ENCODE results near the gene HGD. TPM values are rescaled to one million over a fixed set of nuclear protein-coding genes. Genes with fewer than 3 reads are reported as not detected.

HGD gene
- total and polyA plus RNA-seq, 2 donors from 2014 or later, result 72.0 to 251 TPM

- H3K27ac ChIP-seq (ENCODE audit: low read depth in 2 of 2, low read length in 2 of 2), result no peak overlapping the region
- intact Hi-C loops (cut with DNase I), result no loop called here
- FAIRE-seq (no peak), DNase-seq (no peak)
- no peaks in the 10 kb centered on the region for H3K9me3 ChIP-seq (ENCODE audit: control insufficient read depth in 2 of 3, insufficient read depth in 1 of 3, low read length in 3 of 3)
- no peak overlapping the region for H3K4me3 ChIP-seq (ENCODE audit: low read length in 3 of 3)
- TF ChIP-seq CTCF (IDR thresholded peaks at IDR 0.05; ENCODE audit: borderline replicate concordance, extremely low read depth, insufficient read depth), result no peak
- H3K4me1 ChIP-seq (ENCODE audit: control insufficient read depth in 2 of 3, insufficient read depth in 2 of 3, low read depth in 1 of 3, low read length in 3 of 3), result peaks cover 0 to 13% (median 3%) of the 10 kb centered on the region in 3 donors
- H3K36me3 ChIP-seq (ENCODE audit: control insufficient read depth in 2 of 3, insufficient read depth in 3 of 3, low read length in 3 of 3), result peaks cover 0 to 16% (median 0%) of the 10 kb centered on the region in 3 donors
- H3K9ac ChIP-seq (ENCODE audit: low read length in 3 of 3), result no peak overlapping the region
- H3K27me3 ChIP-seq (ENCODE audit: control insufficient read depth, insufficient read depth, low read length), result no peaks in the 10 kb centered on the region
Measured at GRCh38 chr3:120652281-120652680, 29.8 kb downstream of the HGD start.

- H3K9ac ChIP-seq (ENCODE audit: low read length in 3 of 3), result no peak overlapping the region
- H3K27me3 ChIP-seq (ENCODE audit: control insufficient read depth, insufficient read depth, low read length), result no peaks in the 10 kb centered on the region
- H3K27ac ChIP-seq (ENCODE audit: low read depth in 2 of 2, low read length in 2 of 2), result peak overlapping the region; percentile 47 to 51
- TF ChIP-seq CTCF (IDR thresholded peaks at IDR 0.05; ENCODE audit: borderline replicate concordance, extremely low read depth, insufficient read depth), result no peak
- FAIRE-seq, result no peak
- peaks cover 0 to 13% (median 3%) of the 10 kb centered on the region in 3 donors for H3K4me1 ChIP-seq (ENCODE audit: control insufficient read depth in 2 of 3, insufficient read depth in 2 of 3, low read depth in 1 of 3, low read length in 3 of 3)
- peak overlapping the region in 2 of 3 donors; percentile 14 to 24 for H3K4me3 ChIP-seq (ENCODE audit: low read length in 3 of 3)
- intact Hi-C loops (cut with DNase I), result no loop called here
- no peak for DNase-seq
- H3K9me3 ChIP-seq (ENCODE audit: control insufficient read depth in 2 of 3, insufficient read depth in 1 of 3, low read length in 3 of 3), result no peaks in the 10 kb centered on the region
- peaks cover 0 to 21% (median 0%) of the 10 kb centered on the region in 3 donors for H3K36me3 ChIP-seq (ENCODE audit: control insufficient read depth in 2 of 3, insufficient read depth in 3 of 3, low read length in 3 of 3)
Measured at GRCh38 chr3:120650311-120650710, 31.7 kb downstream of the HGD start.

GRCh38 chr3:120649830-120650233, 32.2 kb downstream of the HGD start:
- H3K36me3 ChIP-seq (ENCODE audit: control insufficient read depth in 2 of 3, insufficient read depth in 3 of 3, low read length in 3 of 3), result peaks cover 0 to 25% (median 0%) of the 10 kb centered on the region in 3 donors
- no peak overlapping the region for H3K9ac ChIP-seq (ENCODE audit: low read length in 3 of 3)
- no peaks in the 10 kb centered on the region for H3K9me3 ChIP-seq (ENCODE audit: control insufficient read depth in 2 of 3, insufficient read depth in 1 of 3, low read length in 3 of 3)
- peak overlapping the region; percentile 74 to 75 for H3K27ac ChIP-seq (ENCODE audit: low read depth in 2 of 2, low read length in 2 of 2)
- no peak for TF ChIP-seq CTCF (IDR thresholded peaks at IDR 0.05; ENCODE audit: borderline replicate concordance, extremely low read depth, insufficient read depth)
- H3K27me3 ChIP-seq (ENCODE audit: control insufficient read depth, insufficient read depth, low read length), result no peaks in the 10 kb centered on the region
- DNase-seq (peak in 2 of 5 donors; percentile 16 to 17), FAIRE-seq (peak; percentile 87)
- H3K4me3 ChIP-seq (ENCODE audit: low read length in 3 of 3), result peak overlapping the region in 1 of 3 donors; percentile 24
- peaks cover 0 to 13% (median 3%) of the 10 kb centered on the region in 3 donors for H3K4me1 ChIP-seq (ENCODE audit: control insufficient read depth in 2 of 3, insufficient read depth in 2 of 3, low read depth in 1 of 3, low read length in 3 of 3)
- intact Hi-C loops (cut with DNase I), result no loop called here

- H3K9ac ChIP-seq (ENCODE audit: low read length in 3 of 3), result no peak overlapping the region
- H3K36me3 ChIP-seq (ENCODE audit: control insufficient read depth in 2 of 3, insufficient read depth in 3 of 3, low read length in 3 of 3), result peaks cover 0 to 36% (median 0%) of the 10 kb centered on the region in 3 donors
- no peaks in the 10 kb centered on the region for H3K27me3 ChIP-seq (ENCODE audit: control insufficient read depth, insufficient read depth, low read length)
- DNase-seq (no peak), FAIRE-seq (no peak)
- H3K4me1 ChIP-seq (ENCODE audit: control insufficient read depth in 2 of 3, insufficient read depth in 2 of 3, low read depth in 1 of 3, low read length in 3 of 3), result peaks cover 0 to 13% (median 3%) of the 10 kb centered on the region in 3 donors
- TF ChIP-seq CTCF (IDR thresholded peaks at IDR 0.05; ENCODE audit: borderline replicate concordance, extremely low read depth, insufficient read depth), result no peak
- no peak overlapping the region for H3K4me3 ChIP-seq (ENCODE audit: low read length in 3 of 3)
- intact Hi-C loops (cut with DNase I), result no loop called here
- H3K9me3 ChIP-seq (ENCODE audit: control insufficient read depth in 2 of 3, insufficient read depth in 1 of 3, low read length in 3 of 3), result no peaks in the 10 kb centered on the region
- no peak overlapping the region for H3K27ac ChIP-seq (ENCODE audit: low read depth in 2 of 2, low read length in 2 of 2)
Measured at GRCh38 chr3:120648290-120648689, 33.7 kb downstream of the HGD start.
